Activated naive CD8-positive, alpha-beta T cell treated with anti-CD3 and anti-CD28 coated beads for 36 hours (primary cell): Measurements from ENCODE around the gene CARD16. TPM values are rescaled to one million over a fixed set of nuclear protein-coding genes. Genes with fewer than 3 reads are reported as not detected.

Experiments
- DNase-seq: peaks from one replicate; pipeline ENCODE4 v3.0.0; 2021
- H3K27ac Mint-ChIP-seq: one replicate; pipeline ENCODE4 v1.8.0; 2022; ENCODE audit warnings: mild to moderate bottlenecking, moderate library complexity, mixed read lengths
- H3K27me3 Mint-ChIP-seq: one replicate; pipeline ENCODE4 v1.8.0; 2022; ENCODE audit warnings: mild to moderate bottlenecking, mixed read lengths
- H3K36me3 Mint-ChIP-seq: one replicate; pipeline ENCODE4 v1.8.0; 2021; ENCODE audit warnings: mild to moderate bottlenecking, mixed read lengths
- H3K4me1 Mint-ChIP-seq: one replicate; pipeline ENCODE4 v1.8.0; 2021; ENCODE audit warnings: mixed read lengths
- H3K4me3 Mint-ChIP-seq: one replicate; pipeline ENCODE4 v1.8.0; 2022; ENCODE audit warnings: mild to moderate bottlenecking, moderate library complexity, mixed read lengths
- H3K9me3 Mint-ChIP-seq: one replicate; pipeline ENCODE4 v1.8.0; 2022; ENCODE audit warnings: mixed read lengths
- total RNA-seq, 2 experiments: library from RNA; stranded (reverse); gene quantifications; one replicate each; pipeline ENCODE4 v1.2.3, GENCODE V29; 2021

CARD16 gene
- total RNA-seq, 2 experiments from 2014 or later: 16.9 to 17.6 TPM

GRCh38 chr11:105033343-105033742, 11.8 kb downstream of the CARD16 start:
- peaks cover 43% of the 10 kb centered on the region for H3K4me1 Mint-ChIP-seq
- no peaks in the 10 kb centered on the region for H3K27me3 Mint-ChIP-seq
- DNase-seq: no peak
- peaks cover 10% of the 10 kb centered on the region for H3K9me3 Mint-ChIP-seq
- peaks cover 48% of the 10 kb centered on the region for H3K36me3 Mint-ChIP-seq
- peak overlapping the region; percentile 96 for H3K4me3 Mint-ChIP-seq
- peak overlapping the region; percentile 76 for H3K27ac Mint-ChIP-seq

DNA sequence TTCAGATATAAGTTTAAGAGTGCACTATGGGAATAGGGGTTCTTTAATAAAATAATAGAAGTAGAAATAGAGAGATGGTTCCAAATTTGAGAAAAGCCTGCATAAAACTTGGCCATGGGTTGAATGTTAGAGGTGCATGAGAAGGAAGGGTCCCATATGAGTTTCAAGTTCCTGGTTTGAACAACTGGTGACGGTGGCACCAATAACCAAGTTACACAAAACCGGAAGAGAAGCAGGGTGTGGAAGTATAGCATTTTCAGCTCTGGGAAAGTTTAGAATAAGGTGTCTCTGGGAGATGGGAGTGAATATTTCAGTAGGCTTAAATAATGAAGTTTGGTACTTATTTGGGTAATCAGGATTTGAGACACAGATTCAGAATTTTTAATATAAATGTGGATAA, 12.6 kb downstream of the CARD16 start:
- H3K27ac Mint-ChIP-seq: no peak overlapping the region
- H3K27me3 Mint-ChIP-seq: no peaks in the 10 kb centered on the region
- H3K4me3 Mint-ChIP-seq: peak overlapping the region; percentile 70
- peaks cover 5% of the 10 kb centered on the region for H3K9me3 Mint-ChIP-seq
- peaks cover 44% of the 10 kb centered on the region for H3K4me1 Mint-ChIP-seq
- DNase-seq: no peak
- peaks cover 44% of the 10 kb centered on the region for H3K36me3 Mint-ChIP-seq

DNA sequence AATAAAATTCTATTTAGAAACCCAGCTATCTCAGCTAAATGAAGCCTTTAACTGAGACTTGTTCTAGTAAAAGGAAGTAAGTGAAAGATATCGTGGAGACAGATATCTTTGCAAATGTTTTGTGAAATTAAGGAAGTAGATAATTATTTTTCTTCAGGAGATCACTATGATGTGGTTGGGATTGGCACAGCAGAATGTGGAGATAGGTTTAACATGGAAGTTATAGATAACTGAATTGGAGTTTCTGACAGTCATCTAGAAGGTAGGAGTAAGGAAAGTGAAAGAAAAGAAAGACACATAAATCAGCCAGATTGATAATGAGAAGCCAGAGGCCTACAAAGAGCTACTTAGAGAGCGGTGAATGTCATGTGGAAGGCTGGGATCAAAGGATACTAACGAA, 17.5 kb downstream of the CARD16 start:
- no peaks in the 10 kb centered on the region for H3K9me3 Mint-ChIP-seq
- no peak for DNase-seq
- H3K27me3 Mint-ChIP-seq: no peaks in the 10 kb centered on the region
- peaks cover 17% of the 10 kb centered on the region for H3K4me1 Mint-ChIP-seq
- H3K36me3 Mint-ChIP-seq: peaks cover 45% of the 10 kb centered on the region
- H3K27ac Mint-ChIP-seq: peak overlapping the region; percentile 16
- H3K4me3 Mint-ChIP-seq: no peak overlapping the region

- Mint-ChIP-seq H3K27me3 (no peaks in the 10 kb centered on the region), H3K36me3 (peaks cover 25% of the 10 kb centered on the region), H3K4me3 (no peak overlapping the region), H3K9me3 (peaks cover 2% of the 10 kb centered on the region), H3K27ac (no peak overlapping the region), H3K4me1 (peaks cover 8% of the 10 kb centered on the region)
- DNase-seq: no peak
Observed at GRCh38 chr11:105024394-105024793, 20.7 kb downstream of the CARD16 start.

- no peak within 1 kb of the TSS for H3K4me3 Mint-ChIP-seq
- H3K9me3 Mint-ChIP-seq: peaks cover 2% of the 10 kb centered on the region
- no peak within 1 kb of the TSS for H3K27ac Mint-ChIP-seq
- H3K27me3 Mint-ChIP-seq: no peaks in the 10 kb centered on the region
- no peak for DNase-seq
- peaks cover 8% of the 10 kb centered on the region for H3K4me1 Mint-ChIP-seq
- peaks cover 15% of the 10 kb centered on the region for H3K36me3 Mint-ChIP-seq
Observed at GRCh38 chr11:105023003-105023402, 22.1 kb downstream of the CARD16 start, which contains the start of gene CASP5. CASP5 (minus strand) TSS chr11:105023168; CDS start chr11:105023136, 32 bp downstream.

DNA sequence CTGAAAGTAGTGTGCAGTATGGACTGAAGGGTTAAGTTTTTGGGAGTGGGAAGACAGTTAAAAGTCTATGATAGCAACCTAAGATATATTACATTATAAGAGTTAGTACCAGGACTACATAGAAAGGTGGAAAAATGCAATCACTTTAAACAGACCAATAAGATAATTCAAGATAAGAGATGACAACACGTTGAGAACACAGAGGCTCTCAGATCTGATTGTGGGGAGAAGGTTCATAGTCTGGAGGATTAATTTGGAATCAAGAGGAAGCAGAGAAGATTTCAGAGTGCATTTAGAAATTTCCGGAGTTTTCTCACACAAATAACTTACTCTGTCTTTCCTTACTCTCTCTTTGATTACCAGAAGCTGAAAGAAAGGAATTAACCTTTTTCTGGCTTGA, 22.6 kb downstream of the CARD16 start:
- Mint-ChIP-seq H3K27ac (no peak overlapping the region), H3K4me1 (peaks cover 3% of the 10 kb centered on the region), H3K36me3 (peaks cover 12% of the 10 kb centered on the region), H3K9me3 (peaks cover 2% of the 10 kb centered on the region), H3K4me3 (no peak overlapping the region), H3K27me3 (no peaks in the 10 kb centered on the region)
- DNase-seq: no peak

DNA sequence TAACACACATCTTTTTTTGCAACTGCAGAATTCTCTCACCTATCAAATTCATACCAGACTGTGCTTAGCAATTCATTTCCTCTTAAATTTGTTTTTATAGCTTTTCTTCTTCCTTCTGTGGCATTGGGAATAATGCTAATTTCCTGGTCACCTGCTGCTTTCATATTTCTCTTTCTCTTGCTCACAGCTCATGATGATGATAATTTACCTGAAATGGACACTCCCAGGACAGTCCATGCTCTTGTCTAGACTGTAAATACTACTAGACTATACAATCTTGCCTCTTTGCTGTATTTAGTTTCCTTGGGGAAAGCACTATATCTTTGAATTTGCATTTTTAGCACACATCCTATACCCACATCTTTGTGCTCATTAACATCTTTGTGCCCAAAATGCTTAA, 37.7 kb downstream of the CARD16 start:
- Mint-ChIP-seq H3K27ac (no peak overlapping the region), H3K4me1 (no peaks in the 10 kb centered on the region), H3K9me3 (no peaks in the 10 kb centered on the region), H3K4me3 (no peak overlapping the region), H3K27me3 (no peaks in the 10 kb centered on the region), H3K36me3 (no peaks in the 10 kb centered on the region)
- DNase-seq: no peak

DNA sequence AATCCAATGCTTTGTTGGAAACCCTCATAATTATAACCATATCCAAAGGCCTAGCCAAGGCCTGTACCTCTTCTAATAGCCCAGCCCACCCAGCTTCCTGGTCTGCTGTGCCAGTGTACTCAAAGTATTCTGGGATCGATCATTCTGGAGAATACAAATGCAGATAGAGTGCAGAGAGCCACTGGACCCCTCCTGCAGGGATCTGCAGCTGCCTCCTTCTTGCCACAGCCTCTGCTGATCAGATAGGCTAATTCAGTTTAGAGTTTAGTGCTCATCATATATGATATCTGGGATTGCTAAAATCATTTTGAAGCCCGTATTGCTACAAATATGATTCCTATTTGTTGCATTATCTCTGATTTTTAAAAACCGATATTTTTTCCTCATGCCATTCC, 39.7 kb downstream of the CARD16 start:
- no peak overlapping the region for H3K4me3 Mint-ChIP-seq
- no peak for DNase-seq
- no peaks in the 10 kb centered on the region for H3K36me3 Mint-ChIP-seq
- H3K9me3 Mint-ChIP-seq: peaks cover 2% of the 10 kb centered on the region
- peaks cover 5% of the 10 kb centered on the region for H3K4me1 Mint-ChIP-seq
- no peak overlapping the region for H3K27ac Mint-ChIP-seq
- H3K27me3 Mint-ChIP-seq: no peaks in the 10 kb centered on the region

DNA sequence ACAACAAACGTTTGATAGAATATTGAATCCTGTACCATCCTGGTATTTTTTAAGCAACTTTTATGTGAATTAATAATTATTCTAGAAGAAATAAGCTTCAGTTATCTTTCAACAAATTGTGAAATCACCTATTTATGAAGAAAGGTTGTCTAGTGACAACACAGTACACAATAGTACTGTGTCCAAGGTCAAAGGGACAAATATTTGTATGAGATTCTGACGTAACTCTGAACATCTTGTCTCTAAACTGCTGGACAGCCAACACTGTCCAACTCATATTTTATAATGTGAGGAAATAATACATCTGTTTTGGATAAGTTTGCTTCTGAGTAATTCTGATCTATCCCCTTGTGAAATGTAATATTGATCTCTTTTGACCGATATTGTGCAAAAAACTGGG, 41.1 kb downstream of the CARD16 start:
- Mint-ChIP-seq H3K9me3 (peaks cover 2% of the 10 kb centered on the region), H3K36me3 (no peaks in the 10 kb centered on the region), H3K4me3 (no peak overlapping the region), H3K4me1 (peaks cover 10% of the 10 kb centered on the region), H3K27ac (no peak overlapping the region), H3K27me3 (no peaks in the 10 kb centered on the region)
- no peak for DNase-seq

DNA sequence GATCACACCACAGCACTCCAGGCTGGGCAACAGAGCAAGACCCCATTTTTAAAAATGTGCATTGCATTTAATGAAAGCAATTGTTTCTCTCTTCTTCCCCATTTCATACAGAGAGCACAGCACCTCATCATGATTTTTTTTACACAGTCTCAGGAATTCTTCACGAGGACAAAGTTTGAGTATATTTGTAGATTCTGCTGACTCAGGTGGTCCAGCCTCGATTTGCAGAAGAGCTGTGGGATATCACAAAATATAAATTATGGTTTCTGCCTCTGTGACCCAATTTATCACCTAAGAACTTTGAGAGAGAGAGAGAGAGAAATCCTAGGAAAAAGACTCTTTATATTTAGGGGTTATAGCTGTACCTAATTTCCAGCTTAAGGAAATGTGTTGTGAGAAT, 42.0 kb downstream of the CARD16 start:
- Mint-ChIP-seq H3K4me3 (no peak overlapping the region), H3K27ac (no peak overlapping the region), H3K36me3 (no peaks in the 10 kb centered on the region), H3K4me1 (peaks cover 10% of the 10 kb centered on the region), H3K9me3 (peaks cover 2% of the 10 kb centered on the region), H3K27me3 (no peaks in the 10 kb centered on the region)
- no peak for DNase-seq

DNA sequence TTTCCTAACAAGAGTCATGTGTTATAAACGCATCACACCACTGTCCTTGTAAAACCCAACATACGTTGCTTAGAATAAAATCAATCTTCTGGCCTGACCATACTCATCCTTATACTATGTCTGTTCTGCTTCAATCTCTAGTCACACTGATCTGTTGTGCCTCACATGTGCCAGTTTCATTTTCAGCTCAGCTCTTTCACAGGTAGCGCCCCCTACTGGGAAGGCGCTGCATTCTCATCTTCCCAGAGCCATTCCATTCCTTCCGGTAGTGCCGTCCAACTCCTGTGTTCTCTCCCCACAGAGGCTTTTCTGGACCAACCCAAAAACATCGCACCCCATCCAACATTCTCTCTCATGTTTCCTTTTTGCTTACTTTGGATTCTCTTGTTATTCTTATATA, 44.3 kb downstream of the CARD16 start:
- Mint-ChIP-seq H3K4me1 (peaks cover 10% of the 10 kb centered on the region), H3K9me3 (peaks cover 2% of the 10 kb centered on the region), H3K27me3 (no peaks in the 10 kb centered on the region), H3K27ac (no peak overlapping the region), H3K4me3 (no peak overlapping the region), H3K36me3 (no peaks in the 10 kb centered on the region)
- DNase-seq: peak; percentile 43

DNA sequence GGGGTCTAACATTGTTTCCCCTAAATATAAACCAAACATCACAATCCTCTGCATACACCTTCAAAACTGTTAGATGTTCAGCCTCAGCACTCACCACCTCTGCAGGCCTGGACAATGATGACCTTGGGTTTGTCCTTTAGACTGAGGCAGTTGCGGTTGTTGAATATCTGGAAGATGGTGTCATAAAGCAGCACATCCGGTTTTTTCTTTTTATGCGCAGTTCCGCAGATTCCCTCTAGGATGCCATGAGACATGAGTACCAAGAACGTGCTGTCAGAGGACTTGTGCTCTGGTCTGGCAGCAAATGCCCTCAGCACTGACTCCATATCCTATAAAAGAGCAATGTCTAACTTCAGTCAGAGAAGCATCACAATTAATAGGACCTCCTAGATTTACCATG, 45.0 kb downstream of the CARD16 start:
- Mint-ChIP-seq H3K27ac (no peak overlapping the region), H3K27me3 (no peaks in the 10 kb centered on the region), H3K36me3 (no peaks in the 10 kb centered on the region), H3K4me3 (no peak overlapping the region), H3K9me3 (peaks cover 2% of the 10 kb centered on the region), H3K4me1 (peaks cover 10% of the 10 kb centered on the region)
- no peak for DNase-seq

DNA sequence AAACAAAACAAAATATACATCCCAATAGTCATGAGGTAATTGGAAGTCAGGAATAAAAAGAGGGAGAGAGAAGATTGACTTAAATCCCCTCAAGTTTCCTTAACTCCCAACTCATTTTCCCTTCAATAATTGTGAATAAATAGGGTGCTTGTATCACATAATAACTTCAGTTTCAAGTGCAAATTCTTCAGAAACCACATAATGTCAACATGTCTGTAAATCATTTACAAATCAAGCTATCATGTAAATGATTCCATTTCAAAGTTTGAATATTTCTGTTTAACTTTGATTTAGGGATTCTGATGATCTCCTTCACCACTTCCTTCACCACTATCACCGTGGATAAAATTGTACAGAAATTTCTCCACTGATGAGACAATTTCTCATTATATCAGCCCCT, 45.4 kb downstream of the CARD16 start:
- H3K27ac Mint-ChIP-seq: no peak overlapping the region
- H3K27me3 Mint-ChIP-seq: no peaks in the 10 kb centered on the region
- H3K4me1 Mint-ChIP-seq: peaks cover 10% of the 10 kb centered on the region
- H3K9me3 Mint-ChIP-seq: peaks cover 2% of the 10 kb centered on the region
- no peaks in the 10 kb centered on the region for H3K36me3 Mint-ChIP-seq
- DNase-seq: no peak
- H3K4me3 Mint-ChIP-seq: no peak overlapping the region

DNA sequence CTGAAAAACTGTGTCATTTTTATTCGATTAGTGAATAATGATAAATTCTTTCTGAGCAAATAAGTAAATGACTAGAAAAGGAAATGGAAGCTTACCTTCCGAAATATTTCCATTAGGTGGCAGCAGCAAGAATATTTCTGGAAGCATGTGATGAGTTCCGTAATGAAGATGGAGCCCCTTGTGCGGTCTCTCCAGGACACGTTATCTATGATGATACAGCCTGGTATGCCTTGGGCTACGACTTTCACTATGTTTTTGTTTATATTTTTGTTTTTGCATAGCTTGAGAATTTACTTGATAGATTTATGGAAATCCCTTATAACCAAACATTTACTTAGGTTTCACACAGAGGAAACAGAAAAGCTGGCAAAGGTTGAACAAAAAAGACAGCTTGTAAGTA, 47.8 kb downstream of the CARD16 start:
- H3K4me1 Mint-ChIP-seq: peaks cover 10% of the 10 kb centered on the region
- no peak for DNase-seq
- no peaks in the 10 kb centered on the region for H3K36me3 Mint-ChIP-seq
- no peaks in the 10 kb centered on the region for H3K27me3 Mint-ChIP-seq
- H3K9me3 Mint-ChIP-seq: peaks cover 2% of the 10 kb centered on the region
- no peak overlapping the region for H3K27ac Mint-ChIP-seq
- H3K4me3 Mint-ChIP-seq: no peak overlapping the region

DNA sequence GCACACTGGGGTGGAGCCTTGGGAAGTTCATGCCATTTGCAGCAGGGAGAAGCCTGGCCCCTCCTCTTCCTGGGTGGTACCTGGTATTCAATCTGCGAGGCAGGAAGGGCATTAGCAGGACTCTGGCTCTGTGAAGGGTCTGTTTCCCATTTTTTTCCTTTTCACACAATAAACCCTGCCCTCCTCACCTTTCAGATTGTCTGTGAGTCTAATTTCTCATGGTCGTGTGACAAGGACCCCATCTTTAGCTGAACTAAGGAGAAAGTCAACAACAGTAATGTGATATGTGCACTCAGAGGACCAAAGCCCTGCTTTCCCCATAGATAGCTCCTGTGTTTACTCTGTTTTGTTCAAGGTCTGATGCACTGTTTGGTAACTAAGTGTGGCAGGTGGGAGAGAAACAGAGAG, 50.1 kb downstream of the CARD16 start:
- DNase-seq: no peak
- H3K27ac Mint-ChIP-seq: no peak overlapping the region
- no peaks in the 10 kb centered on the region for H3K9me3 Mint-ChIP-seq
- H3K4me3 Mint-ChIP-seq: no peak overlapping the region
- no peaks in the 10 kb centered on the region for H3K27me3 Mint-ChIP-seq
- no peaks in the 10 kb centered on the region for H3K36me3 Mint-ChIP-seq
- peaks cover 2% of the 10 kb centered on the region for H3K4me1 Mint-ChIP-seq

- H3K36me3 Mint-ChIP-seq: no peaks in the 10 kb centered on the region
- no peak overlapping the region for H3K4me3 Mint-ChIP-seq
- DNase-seq: no peak
- H3K27ac Mint-ChIP-seq: no peak overlapping the region
- H3K27me3 Mint-ChIP-seq: no peaks in the 10 kb centered on the region
- H3K9me3 Mint-ChIP-seq: peaks cover 8% of the 10 kb centered on the region
- H3K4me1 Mint-ChIP-seq: no peaks in the 10 kb centered on the region
Observed at GRCh38 chr11:104992781-104993180, 52.4 kb downstream of the CARD16 start.

GRCh38 chr11:104991994-104992393, 53.1 kb downstream of the CARD16 start:
- no peaks in the 10 kb centered on the region for H3K4me1 Mint-ChIP-seq
- no peak overlapping the region for H3K27ac Mint-ChIP-seq
- no peak for DNase-seq
- no peaks in the 10 kb centered on the region for H3K27me3 Mint-ChIP-seq
- H3K36me3 Mint-ChIP-seq: no peaks in the 10 kb centered on the region
- H3K4me3 Mint-ChIP-seq: no peak overlapping the region
- peaks cover 12% of the 10 kb centered on the region for H3K9me3 Mint-ChIP-seq
